H1 (cell line): Measurements from ENCODE around the gene PHLDB3. TPM values are rescaled to one million over a fixed set of nuclear protein-coding genes. Genes with fewer than 3 reads are reported as not detected.

Source experiments
- CTCF ChIA-PET: fragments of 300-600 bp; sonication (Branson Sonifier 250); formaldehyde crosslinking; loops from one replicate; lab custom pipeline; 2021; ENCODE audit not compliant: partially characterized antibody; lab: Charles Lee
- POLR2A ChIA-PET: fragments of 300-600 bp; sonication (Branson Sonifier 250); formaldehyde crosslinking; loops from one replicate; lab custom pipeline; 2021; ENCODE audit warnings: inconsistent platforms; ENCODE audit not compliant: partially characterized antibody; lab: Charles Lee
- DNase-seq, 2 experiments: peaks; one replicate each; pipeline versions ENCODE4 v3.0.0 to v3.0.0-alpha.2; 2010 to 2022; ENCODE audit warnings: low spot score in 2 of 2, low read depth in 1 of 2, mixed read lengths in 1 of 2
- FAIRE-seq: peaks from 2 replicates; lab custom pipeline; 2011; peaks lifted over from hg19 to GRCh38; lab: Jason Lieb, UNC
- H2AFZ ChIP-seq: 2 replicates; pipeline ENCODE4 v1.8.1; 2012; ENCODE audit warnings: low read length, inconsistent platforms
- H2AK5ac ChIP-seq: 2 replicates; pipeline ENCODE4 v1.6.1; 2013; ENCODE audit warnings: low read depth, low read length
- H2BK120ac ChIP-seq: replicated peaks from 2 replicates; pipeline ENCODE3; 2013; ENCODE audit warnings: low read depth, low read length, inconsistent platforms
- H2BK12ac ChIP-seq: 2 replicates; pipeline ENCODE4 v1.6.1; 2013; ENCODE audit warnings: low read depth, low read length
- H2BK15ac ChIP-seq: 2 replicates; pipeline ENCODE4 v1.6.1; 2013; ENCODE audit warnings: low read length
- H2BK20ac ChIP-seq: 2 replicates; pipeline ENCODE4 v1.6.1; 2013; ENCODE audit warnings: low read length
- H2BK5ac ChIP-seq: 2 replicates; pipeline ENCODE4 v1.6.1; 2013; ENCODE audit warnings: low read depth, low read length
- H3K14ac ChIP-seq: 2 replicates; pipeline ENCODE4 v1.6.1; 2013; ENCODE audit warnings: inconsistent platforms; ENCODE audit not compliant: insufficient read length
- H3K18ac ChIP-seq: 2 replicates; pipeline ENCODE4 v1.6.1; 2013; ENCODE audit warnings: low read length; ENCODE audit errors: extremely low read depth
- H3K23ac ChIP-seq: 2 replicates; pipeline ENCODE4 v1.6.1; 2013; ENCODE audit warnings: inconsistent platforms; ENCODE audit not compliant: insufficient read length
- H3K23me2 ChIP-seq: 2 replicates; pipeline ENCODE4 v1.6.1; 2013; ENCODE audit warnings: low read depth, low read length
- H3K27ac ChIP-seq: 2 replicates; pipeline ENCODE4 v1.6.1; 2011; ENCODE audit warnings: low read depth, low read length, inconsistent platforms
- H3K27me3 ChIP-seq, 4 experiments: replicated peaks in 1 of 4; 1 replicate in 1 of 4; 2 replicates in 3 of 4; pipeline versions ENCODE4 v1.6.1 to v1.8.1; 2011 to 2013; ENCODE audit warnings: low read length in 3 of 4, mild to moderate bottlenecking in 3 of 4, inconsistent platforms in 2 of 4, mixed read lengths in 2 of 4, moderate library complexity in 1 of 4; ENCODE audit not compliant: control insufficient read depth in 3 of 4, insufficient read depth in 3 of 4; ENCODE audit errors: extremely low read depth in 1 of 4
- H3K36me3 ChIP-seq, 4 experiments: 2 replicates each; pipeline versions ENCODE4 v1.6.1 to v1.8.1; 2011 to 2013; ENCODE audit warnings: mild to moderate bottlenecking in 4 of 4, low read length in 3 of 4, moderate library complexity in 2 of 4, control low read depth in 1 of 4, inconsistent platforms in 1 of 4; ENCODE audit not compliant: insufficient read depth in 4 of 4, control insufficient read depth in 2 of 4
- H3K4ac ChIP-seq: replicated peaks from 2 replicates; pipeline ENCODE3; 2013; ENCODE audit warnings: low read length, low read depth, mixed read lengths, inconsistent platforms; ENCODE audit not compliant: insufficient read length
- H3K4me1 ChIP-seq, 4 experiments: replicated peaks in 1 of 4; 1 replicate in 1 of 4; 2 replicates in 3 of 4; pipeline versions ENCODE4 v1.6.1 to v1.8.1; 2011 to 2013; ENCODE audit warnings: low read length in 3 of 4, inconsistent platforms in 2 of 4, mixed read lengths in 1 of 4; ENCODE audit not compliant: insufficient read depth in 4 of 4, control insufficient read depth in 3 of 4
- H3K4me2 ChIP-seq, 2 experiments: 2 replicates each; pipeline versions ENCODE4 v1.6.1 to v1.8.1; 2011 to 2013; ENCODE audit warnings: low read depth in 2 of 2, low read length in 2 of 2, control low read depth in 1 of 2, inconsistent platforms in 1 of 2, mild to moderate bottlenecking in 1 of 2; ENCODE audit not compliant: insufficient read depth in 1 of 2
- H3K4me3 ChIP-seq, 4 experiments: fragments of 200-600, 300-600 bp in 1 of 4; sonication (generic), shearing (Covaris generic), sonication (Bioruptor Twin) in 1 of 4; 2 replicates each; pipeline versions ENCODE4 v1.5.1 to v1.8.1; 2011 to 2016; ENCODE audit warnings: low read length in 4 of 4, low read depth in 3 of 4, control low read depth in 2 of 4, inconsistent platforms in 2 of 4, mild to moderate bottlenecking in 2 of 4, mixed read lengths in 1 of 4, moderate library complexity in 1 of 4; ENCODE audit not compliant: insufficient read depth in 2 of 4; ENCODE audit errors: extremely low read depth in 1 of 4
- H3K56ac ChIP-seq: replicated peaks from 2 replicates; pipeline ENCODE3; 2013; ENCODE audit warnings: low read depth, mild to moderate bottlenecking, mixed read lengths, low read length, inconsistent platforms; ENCODE audit not compliant: insufficient read length
- H3K79me1 ChIP-seq: 2 replicates; pipeline ENCODE4 v1.6.1; 2013; ENCODE audit warnings: low read depth, low read length, control low read depth
- H3K79me2 ChIP-seq, 2 experiments: 2 replicates each; pipeline versions ENCODE4 v1.6.1 to v1.8.1; 2012 to 2013; ENCODE audit warnings: low read length in 2 of 2, mild to moderate bottlenecking in 2 of 2, inconsistent platforms in 1 of 2; ENCODE audit not compliant: insufficient read depth in 2 of 2, control insufficient read depth in 1 of 2
- H3K9ac ChIP-seq, 4 experiments: replicated peaks in 1 of 4; 1 replicate in 1 of 4; 2 replicates in 3 of 4; pipeline versions ENCODE4 v1.6.1 to v1.8.1; 2011 to 2013; ENCODE audit warnings: low read depth in 3 of 4, low read length in 3 of 4, control low read depth in 2 of 4, mild to moderate bottlenecking in 2 of 4, moderate library complexity in 2 of 4, inconsistent platforms in 1 of 4; ENCODE audit errors: extremely low read depth in 1 of 4
- H3K9me3 ChIP-seq, 2 experiments: 2 replicates each; pipeline versions ENCODE4 v1.6.1 to v1.8.1; 2012 to 2013; ENCODE audit warnings: mild to moderate bottlenecking in 2 of 2, moderate library complexity in 2 of 2, control low read depth in 1 of 2, inconsistent platforms in 1 of 2, low read depth in 1 of 2, low read length in 1 of 2, mixed read lengths in 1 of 2; ENCODE audit not compliant: insufficient read depth in 2 of 2
- H4K20me1 ChIP-seq, 2 experiments: replicated peaks in 1 of 2; 2 replicates each; pipeline versions ENCODE3 to v1.8.1; 2011 to 2013; ENCODE audit warnings: inconsistent platforms in 2 of 2, low read length in 2 of 2, mild to moderate bottlenecking in 1 of 2; ENCODE audit not compliant: insufficient read depth in 2 of 2, control insufficient read depth in 1 of 2
- H4K5ac ChIP-seq: 2 replicates; pipeline ENCODE4 v1.6.1; 2013; ENCODE audit warnings: low read length, low read depth, mixed read lengths, inconsistent platforms; ENCODE audit not compliant: insufficient read length
- H4K8ac ChIP-seq: 2 replicates; pipeline ENCODE4 v1.8.0; 2013; ENCODE audit warnings: mild to moderate bottlenecking, moderate library complexity, low read length, inconsistent platforms; ENCODE audit not compliant: insufficient read depth; ENCODE audit errors: extremely low read depth
- H4K91ac ChIP-seq: replicated peaks from 2 replicates; pipeline ENCODE3; 2013; ENCODE audit warnings: low read length, mixed read lengths, inconsistent platforms; ENCODE audit not compliant: insufficient read length
- BCL11A ChIP-seq, 2 experiments: IDR thresholded peaks; one replicate each; pipeline ENCODE4 v1.6.1; 2011; ENCODE audit warnings: low read depth in 2 of 2, low read length in 2 of 2, mild to moderate bottlenecking in 2 of 2
- CBX5 ChIP-seq: fragments of 300-800, 300-1000 bp; sonication (generic); IDR thresholded peaks from 2 replicates; pipeline ENCODE4 v1.7.1; 2016; ENCODE audit warnings: antibody characterized with exemption, low read length, low read depth
- CBX8 ChIP-seq: fragments of 300-800, 300-1000 bp; sonication (generic); IDR thresholded peaks from 2 replicates; pipeline ENCODE4 v1.7.1; 2016; ENCODE audit warnings: low read depth, low read length, borderline replicate concordance
- E2F6 ChIP-seq: IDR thresholded peaks from 2 replicates; pipeline ENCODE4 v1.6.1; 2012; ENCODE audit warnings: inconsistent platforms
- GTF2F1 ChIP-seq: IDR thresholded peaks from 2 replicates; pipeline ENCODE4 v1.6.1; 2012; ENCODE audit warnings: low read depth, low read length, improper control_type of control experiment, borderline replicate concordance
- NRF1 ChIP-seq: IDR thresholded peaks from 2 replicates; pipeline ENCODE4 v1.6.1; 2011; ENCODE audit warnings: mild to moderate bottlenecking, low read depth, low read length, improper control_type of control experiment
- PHF8 ChIP-seq: fragments of 200-600 bp; sonication (generic); conservative IDR thresholded peaks from 2 replicates; pipeline ENCODE4 v1.7.1; 2012; ENCODE audit warnings: low read depth, mild to moderate bottlenecking, inconsistent platforms, low read length, moderate library complexity
- SIX5 ChIP-seq: IDR thresholded peaks from 2 replicates; pipeline ENCODE4 v1.6.1; 2011; ENCODE audit warnings: mild to moderate bottlenecking, low read depth, low read length
- SP1 ChIP-seq: IDR thresholded peaks from 2 replicates; pipeline ENCODE4 v1.6.1; 2011; ENCODE audit warnings: low read depth, low read length
- SP2 ChIP-seq: IDR thresholded peaks from 2 replicates; pipeline ENCODE4 v1.6.1; 2012; ENCODE audit warnings: mild to moderate bottlenecking, low read length, inconsistent platforms
- SUZ12 ChIP-seq: fragments of 200-600 bp; sonication (generic); IDR thresholded peaks from 2 replicates; pipeline ENCODE4 v1.6.1; 2012; ENCODE audit warnings: mild to moderate bottlenecking, inconsistent platforms, low read length, moderate library complexity, mixed read lengths
- TAF7 ChIP-seq: optimal IDR thresholded peaks from 2 replicates; pipeline ENCODE3; 2011; ENCODE audit warnings: low read depth, mild to moderate bottlenecking, inconsistent platforms, low read length, moderate library complexity, borderline replicate concordance
- WGBS, 2 experiments: shearing (Covaris generic) in 1 of 2; methylation state at CpG; one replicate each; pipeline versions ENCODE4 v1.1.6 to v1.1.7; 2013 to 2015; ENCODE audit warnings: low lambda C conversion rate in 2 of 2, mixed read lengths in 2 of 2, inconsistent platforms in 1 of 2, low coverage in 1 of 2, missing lambda C conversion rate in 1 of 2; ENCODE audit not compliant: insufficient replicate concordance in 2 of 2, insufficient coverage in 1 of 2, insufficient read length in 1 of 2; ENCODE audit errors: extremely low coverage in 1 of 2, missing lambda C conversion rate in 1 of 2; 5-methylcytosine and 5-hydroxymethylcytosine counted together
- polyA plus RNA-seq, 7 experiments: library from polyadenylated mRNA; depleted of rRNA in 3 of 7; stranded (reverse) in 5 of 7; unstranded in 2 of 7; fragments of >200 nt in 5 of 7; fragments of 200-250 nt in 2 of 7; gene quantifications; 1 replicate in 5 of 7; 2 replicates in 1 of 7; 4 replicates in 1 of 7; pipeline versions ENCODE4 v1.2.1 to v1.2.3, GENCODE V29; 2011 to 2013; ENCODE audit warnings: missing spikeins in 2 of 7, mixed read lengths in 2 of 7
- total RNA-seq: library from RNA; stranded (reverse); fragmentation: NEBNext Ultra II Directional; extraction: Animal tissue kit (Norgen Biotek cat#: 25700); gene quantifications from 2 replicates; pipeline ENCODE4 v1.2.1, GENCODE V29; 2021
- TF ChIP-seq, protein P1 (sequence below): IDR thresholded peaks from 2 replicates; pipeline ENCODE4 v1.6.1; 2012; ENCODE audit warnings: inconsistent platforms

The PHLDB3 gene
- total and polyA plus RNA-seq, 2 of the 8 experiments (the other 6 are each of a cell fraction or from before 2014, with no cell fraction given) = 4.0 to 8.5 TPM

DNA sequence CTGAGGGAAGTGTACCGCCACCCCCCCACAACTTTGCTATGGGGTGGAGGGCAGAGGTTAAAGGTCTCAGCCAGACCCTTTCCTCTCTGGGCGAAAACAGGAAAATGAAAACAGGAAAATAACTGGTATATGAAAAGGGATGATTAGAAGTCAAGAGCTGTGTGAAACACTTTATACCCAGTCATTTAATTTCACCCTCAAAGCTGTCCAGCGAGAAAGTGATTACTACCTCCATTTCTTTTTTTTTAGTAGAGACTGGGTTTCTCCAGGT lies 575 bp upstream of the PHLDB3 start:
- H3K79me1 ChIP-seq = no peaks in the 10 kb centered on the region
- ChIA-PET POLR2A (interaction anchor here (0.6 to 1.8 kb wide), 7 partner anchors 15 to 58 kb away, joined by 3 to 8 read pairs (median 3); partner anchors contain the start of genes LYPD3 and ZNF575), CTCF (interaction anchor here (0.8 to 2.3 kb wide), 15 partner anchors 10 to 144 kb away, joined by 3 to 15 read pairs (median 3); partner anchors contain the start of gene LYPD3)
- H2BK5ac ChIP-seq = no peak overlapping the region
- no peaks in the 10 kb centered on the region for H3K36me3 ChIP-seq
- no peak overlapping the region for H2BK12ac ChIP-seq
- H2AFZ ChIP-seq = no peak overlapping the region
- no peak overlapping the region for H4K8ac ChIP-seq
- no peaks in the 10 kb centered on the region for H3K9me3 ChIP-seq
- H3K79me2 ChIP-seq = no peaks in the 10 kb centered on the region
- no peak overlapping the region for H3K14ac ChIP-seq
- H3K56ac ChIP-seq = no peak overlapping the region
- no peak overlapping the region for H4K91ac ChIP-seq
- no peak for DNase-seq
- peaks cover 0 to 6% (median 0%) of the 10 kb centered on the region in 4 experiments; a peak in 1 of 7 replicates for H3K4me1 ChIP-seq
- H3K18ac ChIP-seq = no peak overlapping the region
- H2AK5ac ChIP-seq = no peak overlapping the region
- no peak overlapping the region for H2BK20ac ChIP-seq
- no peak overlapping the region for H2BK15ac ChIP-seq
- no peak overlapping the region for H3K23ac ChIP-seq
- peak overlapping the region; percentile 88 to 95 for H3K4me2 ChIP-seq
- peaks cover 0 to 2% of the 10 kb centered on the region in 2 experiments for H4K20me1 ChIP-seq
- peaks cover 18% of the 10 kb centered on the region; the same call in 1 of the 2 replicates for H3K23me2 ChIP-seq
- no peak overlapping the region for H4K5ac ChIP-seq
- H3K4me3 ChIP-seq = peak overlapping the region; percentile 60 to 91 (median 76); a peak in 7 of 8 replicates
- no peak overlapping the region for H3K9ac ChIP-seq
- no peak overlapping the region for H3K4ac ChIP-seq
- 86% methylated on average over 3 of the region's 3 CpGs; no CpG with 5 or more reads in 1 of the 2 experiments for WGBS, 2 experiments
- FAIRE-seq = no peak
- peaks cover 3 to 16% (median 14%) of the 10 kb centered on the region in 4 experiments for H3K27me3 ChIP-seq
- H3K27ac ChIP-seq = no peak overlapping the region
- H2BK120ac ChIP-seq = no peak overlapping the region
- TF ChIP-seq SIX5 = no peak
- TF ChIP-seq CBX5 = no peak
- TF ChIP-seq SP2 = no peak
- TF ChIP-seq SP1 = no peak
- TF ChIP-seq BCL11A (IDR thresholded peaks at IDR 0.05; ENCODE audit: low read depth in 2 of 2, low read length in 2 of 2) = no peak
- no peak for TF ChIP-seq E2F6
- TF ChIP-seq PHF8 = no peak
- no peak for TF ChIP-seq GTF2F1
- TF ChIP-seq TAF7 = no peak
- no peak for TF ChIP-seq CBX8
- TF ChIP-seq NRF1 = no peak
- TF ChIP-seq, protein P1, sequence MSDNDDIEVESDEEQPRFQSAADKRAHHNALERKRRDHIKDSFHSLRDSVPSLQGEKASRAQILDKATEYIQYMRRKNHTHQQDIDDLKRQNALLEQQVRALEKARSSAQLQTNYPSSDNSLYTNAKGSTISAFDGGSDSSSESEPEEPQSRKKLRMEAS = no peak
- TF ChIP-seq SUZ12 = no peak
